Measurements from ENCODE around the gene KIN. TPM values are rescaled to one million over a fixed set of nuclear protein-coding genes. Genes with fewer than 3 reads are reported as not detected.

KIN gene
- total and polyA plus RNA-seq, 2 of the 4 experiments (the other 2 are of a cell fraction): 3.0 to 6.4 TPM

DNA sequence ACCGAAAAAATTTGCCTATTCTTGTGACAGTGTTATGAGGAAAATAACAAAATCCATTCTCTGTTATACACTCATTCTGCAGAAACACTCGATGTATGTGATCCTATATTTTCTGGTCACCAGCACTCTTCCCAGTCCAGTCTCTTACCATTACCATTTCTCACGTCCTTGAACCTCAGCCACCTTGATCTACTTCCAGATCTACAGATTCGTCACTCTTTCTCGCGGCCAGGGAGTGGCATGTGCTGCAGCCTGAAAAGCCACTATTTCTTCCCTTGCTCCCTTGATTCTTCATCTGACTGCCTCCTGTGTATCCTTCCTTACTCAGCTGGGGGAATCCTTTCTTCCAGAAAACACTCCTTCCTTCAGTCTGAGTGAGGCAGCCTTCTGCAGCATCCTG, 16.4 kb upstream of the KIN start:
- H3K4ac ChIP-seq (ENCODE audit: low read depth, low read length): no peak overlapping the region
- no peaks in the 10 kb centered on the region for H4K20me1 ChIP-seq (ENCODE audit: insufficient read depth, low read length)
- no peak overlapping the region for H2BK15ac ChIP-seq (ENCODE audit: low read depth, low read length)
- no peaks in the 10 kb centered on the region for H3K27me3 ChIP-seq (ENCODE audit: control insufficient read depth, insufficient read depth, low read length)
- CTCF ChIA-PET: no interaction called here
- intact Hi-C loops (cut with micrococcal nuclease): no loop called here
- H3K4me3 ChIP-seq (ENCODE audit: insufficient read depth, low read depth, low read length): no peak overlapping the region
- no peak overlapping the region for H3K27ac ChIP-seq (ENCODE audit: insufficient read depth, low read length)
- no peak overlapping the region for H2AK5ac ChIP-seq (ENCODE audit: low read depth, low read length)
- in situ Hi-C loops (cut with MboI; ENCODE audit: low sequenced_read_pairs): no loop called here
- no peak overlapping the region for H3K23ac ChIP-seq (ENCODE audit: low read depth, low read length)
- H3K4me2 ChIP-seq (ENCODE audit: low read depth, low read length): no peak overlapping the region
- no peak overlapping the region for H2AK9ac ChIP-seq (replicated peaks; ENCODE audit: low read depth, low read length, poor library complexity)
- no peaks in the 10 kb centered on the region; the same call in 1 of the 2 replicates for H3K9me1 ChIP-seq (ENCODE audit: insufficient read depth, low read length)
- BruUV-seq (replicated peaks): no TSS peak
- no peak overlapping the region for H2BK5ac ChIP-seq (ENCODE audit: low read depth, low read length, poor library complexity, severe bottlenecking)
- peaks cover 43% of the 10 kb centered on the region for H3K36me3 ChIP-seq (ENCODE audit: control insufficient read depth, insufficient read depth, low read length)
- H3K79me1 ChIP-seq (ENCODE audit: low read depth in 1 of 2, low read length in 2 of 2): peaks cover 26 to 28% of the 10 kb centered on the region in 2 experiments
- H2BK20ac ChIP-seq (ENCODE audit: low read depth, low read length): no peak overlapping the region
- no peak for DNase-seq
- H3K18ac ChIP-seq (ENCODE audit: low read depth, low read length): no peak overlapping the region
- POLR2A ChIA-PET (ENCODE audit: unreplicated experiment): no interaction called here
- H3K9ac ChIP-seq (ENCODE audit: low read depth, low read length): no peak overlapping the region
- H4K91ac ChIP-seq (ENCODE audit: insufficient read depth, low read depth, low read length): no peak overlapping the region
- H3K14ac ChIP-seq (replicated peaks; ENCODE audit: low read depth, low read length): no peak overlapping the region
- no peak overlapping the region for H4K5ac ChIP-seq (ENCODE audit: low read depth, low read length)
- WGBS, 2 experiments (ENCODE audit: extremely low coverage in 2 of 2, insufficient read length in 1 of 2): 100% methylated on average over 3 of the region's 6 CpGs; no CpG with 5 or more reads in 1 of the 2 experiments
- ATAC-seq (ENCODE audit: low read depth): no peak
- H3K9me3 ChIP-seq (ENCODE audit: control insufficient read depth, insufficient read depth, low read length): no peaks in the 10 kb centered on the region
- no peak overlapping the region for H4K8ac ChIP-seq (ENCODE audit: low read depth in 2 of 2, low read length in 2 of 2)
- no peak overlapping the region for H2AFZ ChIP-seq (replicated peaks; ENCODE audit: low read length, poor library complexity)
- no peak overlapping the region for H2BK120ac ChIP-seq (ENCODE audit: low read depth, low read length)
- H3K4me1 ChIP-seq (ENCODE audit: control insufficient read depth, insufficient read depth, low read length): no peaks in the 10 kb centered on the region
- dilution Hi-C loops (cut with HindIII; ENCODE audit: low sequenced_read_pairs, unreplicated experiment): no loop called here
- TF ChIP-seq MAZ (IDR thresholded peaks at IDR 0.05; ENCODE audit: borderline replicate concordance, low read depth, low read length): no peak
- no peak for TF ChIP-seq CHD1 (IDR thresholded peaks at IDR 0.05; ENCODE audit: low read depth, low read length)
- no peak for TF ChIP-seq MAFK (IDR thresholded peaks at IDR 0.05; ENCODE audit: low read depth, low read length)
- TF ChIP-seq BHLHE40 (IDR thresholded peaks at IDR 0.05; ENCODE audit: low read depth, low read length): no peak
- TF ChIP-seq, protein P1, sequence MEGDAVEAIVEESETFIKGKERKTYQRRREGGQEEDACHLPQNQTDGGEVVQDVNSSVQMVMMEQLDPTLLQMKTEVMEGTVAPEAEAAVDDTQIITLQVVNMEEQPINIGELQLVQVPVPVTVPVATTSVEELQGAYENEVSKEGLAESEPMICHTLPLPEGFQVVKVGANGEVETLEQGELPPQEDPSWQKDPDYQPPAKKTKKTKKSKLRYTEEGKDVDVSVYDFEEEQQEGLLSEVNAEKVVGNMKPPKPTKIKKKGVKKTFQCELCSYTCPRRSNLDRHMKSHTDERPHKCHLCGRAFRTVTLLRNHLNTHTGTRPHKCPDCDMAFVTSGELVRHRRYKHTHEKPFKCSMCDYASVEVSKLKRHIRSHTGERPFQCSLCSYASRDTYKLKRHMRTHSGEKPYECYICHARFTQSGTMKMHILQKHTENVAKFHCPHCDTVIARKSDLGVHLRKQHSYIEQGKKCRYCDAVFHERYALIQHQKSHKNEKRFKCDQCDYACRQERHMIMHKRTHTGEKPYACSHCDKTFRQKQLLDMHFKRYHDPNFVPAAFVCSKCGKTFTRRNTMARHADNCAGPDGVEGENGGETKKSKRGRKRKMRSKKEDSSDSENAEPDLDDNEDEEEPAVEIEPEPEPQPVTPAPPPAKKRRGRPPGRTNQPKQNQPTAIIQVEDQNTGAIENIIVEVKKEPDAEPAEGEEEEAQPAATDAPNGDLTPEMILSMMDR (conservative IDR thresholded peaks at IDR 0.05; ENCODE audit: low read depth, low read length): no peak
- no peak for TF ChIP-seq RAD21 (IDR thresholded peaks at IDR 0.05; ENCODE audit: low read length)
- TF ChIP-seq, protein P2, sequence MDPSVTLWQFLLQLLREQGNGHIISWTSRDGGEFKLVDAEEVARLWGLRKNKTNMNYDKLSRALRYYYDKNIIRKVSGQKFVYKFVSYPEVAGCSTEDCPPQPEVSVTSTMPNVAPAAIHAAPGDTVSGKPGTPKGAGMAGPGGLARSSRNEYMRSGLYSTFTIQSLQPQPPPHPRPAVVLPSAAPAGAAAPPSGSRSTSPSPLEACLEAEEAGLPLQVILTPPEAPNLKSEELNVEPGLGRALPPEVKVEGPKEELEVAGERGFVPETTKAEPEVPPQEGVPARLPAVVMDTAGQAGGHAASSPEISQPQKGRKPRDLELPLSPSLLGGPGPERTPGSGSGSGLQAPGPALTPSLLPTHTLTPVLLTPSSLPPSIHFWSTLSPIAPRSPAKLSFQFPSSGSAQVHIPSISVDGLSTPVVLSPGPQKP (IDR thresholded peaks at IDR 0.05; ENCODE audit: borderline replicate concordance, low read depth, low read length): no peak
- no peak for TF ChIP-seq POLR2A (IDR thresholded peaks at IDR 0.05; ENCODE audit: low read depth, low read length)
- TF ChIP-seq MXI1 (IDR thresholded peaks at IDR 0.05; ENCODE audit: borderline replicate concordance, low read depth, low read length): no peak
- TF ChIP-seq, protein P3, sequence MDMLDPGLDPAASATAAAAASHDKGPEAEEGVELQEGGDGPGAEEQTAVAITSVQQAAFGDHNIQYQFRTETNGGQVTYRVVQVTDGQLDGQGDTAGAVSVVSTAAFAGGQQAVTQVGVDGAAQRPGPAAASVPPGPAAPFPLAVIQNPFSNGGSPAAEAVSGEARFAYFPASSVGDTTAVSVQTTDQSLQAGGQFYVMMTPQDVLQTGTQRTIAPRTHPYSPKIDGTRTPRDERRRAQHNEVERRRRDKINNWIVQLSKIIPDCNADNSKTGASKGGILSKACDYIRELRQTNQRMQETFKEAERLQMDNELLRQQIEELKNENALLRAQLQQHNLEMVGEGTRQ (IDR thresholded peaks at IDR 0.05; ENCODE audit: low read depth, low read length): no peak
- no peak overlapping the region for H3K56ac ChIP-seq (ENCODE audit: extremely low read depth, insufficient read depth, low read length)

Measured in IMR-90 (cell line).